ENCODE data around the gene PRRC2A. TPM values are rescaled to one million over a fixed set of nuclear protein-coding genes. Genes with fewer than 3 reads are reported as not detected.

PRRC2A gene
- total RNA-seq, 3 donors from 2014 or later (not counting 1 experiment from before 2014, with no cell fraction given), result 264 to 294 (median 294) TPM

DNA sequence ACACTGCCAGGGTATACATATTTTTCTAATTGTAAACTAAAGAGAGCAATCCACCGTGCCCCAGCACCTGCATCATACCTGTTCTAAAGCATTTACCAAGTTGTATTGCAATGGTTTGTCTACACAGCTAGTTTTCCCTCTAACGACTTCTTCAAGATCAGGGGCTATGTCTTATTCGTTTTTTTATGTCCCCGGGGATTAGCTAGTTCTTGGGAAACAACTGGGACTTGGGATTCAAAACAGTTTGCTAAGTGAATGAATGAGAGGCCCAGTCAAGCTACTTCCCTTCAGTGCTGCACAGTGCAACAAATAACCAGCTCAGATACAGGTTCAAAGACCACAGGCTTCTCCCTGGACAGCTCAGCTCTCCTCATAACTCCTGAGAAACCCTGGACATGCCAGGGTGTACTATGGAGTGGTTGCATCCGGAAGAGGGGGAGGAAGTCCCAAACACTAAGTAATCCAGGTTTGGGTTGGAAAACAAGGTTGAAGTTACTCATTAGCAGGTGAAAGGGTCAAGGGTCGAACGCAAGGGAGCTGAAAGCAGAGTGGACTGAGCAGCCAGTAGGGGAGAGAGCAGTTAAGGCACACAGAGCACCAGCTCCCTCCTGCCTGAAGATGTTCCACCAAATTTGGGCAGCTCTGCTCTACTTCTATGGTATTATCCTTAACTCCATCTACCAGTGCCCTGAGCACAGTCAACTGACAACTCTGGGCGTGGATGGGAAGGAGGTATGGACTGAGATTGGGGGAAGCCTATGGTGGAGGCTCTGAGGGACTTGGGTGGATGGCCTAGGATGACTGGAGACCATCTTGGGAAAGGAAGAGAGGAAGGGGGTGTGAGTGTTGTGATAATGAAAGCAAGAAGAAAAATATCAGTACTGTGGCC, 35.1 kb downstream of the PRRC2A start, which contains the start of gene APOM:
TSS of gene APOM (plus strand) at position 546 of the 889 bp plus-strand sequence. CDS start at position 619, 73 bp downstream.
- Mint-ChIP-seq H3K27ac (peak within 1 kb of the TSS; percentile 47 to 83), H3K9me3 (no peaks in the 10 kb centered on the region), H3K4me3 (peak within 1 kb of the TSS; percentile 35), H3K36me3 (no peaks in the 10 kb centered on the region), H3K4me1 (peaks cover 61 to 70% of the 10 kb centered on the region in 2 donors), H3K27me3 (ENCODE audit: low read depth in 2 of 2) (no peaks in the 10 kb centered on the region)
- ATAC-seq, result no peak
- H3K27me3 ChIP-seq (ENCODE audit: control insufficient read depth, insufficient read depth, low read length), result no peaks in the 10 kb centered on the region
- H3K4me3 ChIP-seq (ENCODE audit: low read length), result no peak within 1 kb of the TSS
- 96% methylated on average over 8 of the region's 8 CpGs for WGBS (ENCODE audit: insufficient coverage)
- intact Hi-C loops (cut with micrococcal nuclease), result no loop called here
- H3K27ac ChIP-seq (ENCODE audit: low read length), result no peak within 1 kb of the TSS
- H3K9me3 ChIP-seq (ENCODE audit: control insufficient read depth, insufficient read depth, low read length), result no peaks in the 10 kb centered on the region
- no peak for TF ChIP-seq CTCF (IDR thresholded peaks at IDR 0.05)
- peaks cover 10% of the 10 kb centered on the region for H3K36me3 ChIP-seq (ENCODE audit: control insufficient read depth, insufficient read depth, low read length)
- H3K4me1 ChIP-seq (ENCODE audit: control insufficient read depth, insufficient read depth, low read length), result peaks cover 55% of the 10 kb centered on the region
- DNase-seq, result no peak

DNA sequence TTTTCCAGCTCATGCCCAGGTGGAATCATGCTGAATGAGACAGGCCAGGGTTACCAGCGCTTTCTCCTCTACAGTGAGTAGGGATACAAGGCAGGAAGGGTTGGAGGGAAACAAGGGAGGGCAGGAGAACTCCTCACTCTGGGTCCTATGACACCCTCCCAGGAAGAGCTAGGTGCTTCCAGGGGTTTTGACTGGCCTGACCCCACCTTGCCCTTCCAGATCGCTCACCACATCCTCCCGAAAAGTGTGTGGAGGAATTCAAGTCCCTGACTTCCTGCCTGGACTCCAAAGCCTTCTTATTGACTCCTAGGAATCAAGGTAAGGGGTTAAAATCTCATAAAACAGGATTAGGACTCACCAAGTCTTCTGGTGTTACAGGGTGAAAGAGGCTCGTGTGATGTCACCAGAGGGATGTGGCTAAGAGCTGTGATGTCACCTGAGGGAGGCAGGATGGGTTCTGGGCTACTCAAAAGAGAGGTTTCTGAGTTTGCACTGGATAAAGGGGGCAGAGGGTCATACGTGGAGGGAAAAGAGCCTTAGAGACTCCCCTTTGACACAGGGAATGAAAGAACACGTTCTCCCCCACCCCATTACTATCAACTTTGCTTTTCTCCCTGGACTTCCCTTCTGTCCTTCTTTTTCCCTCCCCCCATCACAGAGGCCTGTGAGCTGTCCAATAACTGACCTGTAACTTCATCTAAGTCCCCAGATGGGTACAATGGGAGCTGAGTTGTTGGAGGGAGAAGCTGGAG, 37.1 kb downstream of the PRRC2A start:
- ATAC-seq (no peak), DNase-seq (peak in 1 of 2 donors; percentile 57)
- peak overlapping the region; percentile 83 to 89 for H3K27ac Mint-ChIP-seq
- no peaks in the 10 kb centered on the region for H3K27me3 ChIP-seq (ENCODE audit: control insufficient read depth, insufficient read depth, low read length)
- H3K9me3 Mint-ChIP-seq, result no peaks in the 10 kb centered on the region
- intact Hi-C loops (cut with micrococcal nuclease), result no loop called here
- H3K36me3 Mint-ChIP-seq, result no peaks in the 10 kb centered on the region
- H3K4me1 ChIP-seq (ENCODE audit: control insufficient read depth, insufficient read depth, low read length), result peaks cover 60% of the 10 kb centered on the region
- H3K4me1 Mint-ChIP-seq, result peaks cover 41 to 62% of the 10 kb centered on the region in 2 donors
- no peak overlapping the region for H3K4me3 ChIP-seq (ENCODE audit: low read length)
- H3K4me3 Mint-ChIP-seq, result peak overlapping the region; percentile 65
- no peak overlapping the region for H3K27ac ChIP-seq (ENCODE audit: low read length)
- H3K9me3 ChIP-seq (ENCODE audit: control insufficient read depth, insufficient read depth, low read length), result no peaks in the 10 kb centered on the region
- TF ChIP-seq CTCF (IDR thresholded peaks at IDR 0.05), result no peak
- peaks cover 17% of the 10 kb centered on the region for H3K36me3 ChIP-seq (ENCODE audit: control insufficient read depth, insufficient read depth, low read length)
- H3K27me3 Mint-ChIP-seq (ENCODE audit: low read depth in 2 of 2), result no peaks in the 10 kb centered on the region
- 89% methylated on average over 5 of the region's 6 CpGs for whole genome bisulfite sequencing (ENCODE audit: insufficient coverage)

- no peak overlapping the region for H3K27ac ChIP-seq (ENCODE audit: low read length)
- DNase-seq, result no peak
- no peaks in the 10 kb centered on the region for H3K27me3 ChIP-seq (ENCODE audit: control insufficient read depth, insufficient read depth, low read length)
- Mint-ChIP-seq H3K4me1 (peaks cover 37 to 60% of the 10 kb centered on the region in 2 donors), H3K27ac (peak overlapping the region; percentile 83 to 89), H3K36me3 (no peaks in the 10 kb centered on the region), H3K9me3 (no peaks in the 10 kb centered on the region), H3K27me3 (ENCODE audit: low read depth in 2 of 2) (no peaks in the 10 kb centered on the region), H3K4me3 (peak overlapping the region; percentile 65)
- TF ChIP-seq CTCF (IDR thresholded peaks at IDR 0.05), result no peak
- WGBS (ENCODE audit: insufficient coverage), result 77% methylated on average over 3 of the region's 4 CpGs
- peaks cover 63% of the 10 kb centered on the region for H3K4me1 ChIP-seq (ENCODE audit: control insufficient read depth, insufficient read depth, low read length)
- intact Hi-C loops (cut with micrococcal nuclease), result no loop called here
- no peak overlapping the region for H3K4me3 ChIP-seq (ENCODE audit: low read length)
- ATAC-seq, result no peak
- peaks cover 18% of the 10 kb centered on the region for H3K36me3 ChIP-seq (ENCODE audit: control insufficient read depth, insufficient read depth, low read length)
- no peaks in the 10 kb centered on the region for H3K9me3 ChIP-seq (ENCODE audit: control insufficient read depth, insufficient read depth, low read length)
Observed at GRCh38 chr6:31658158-31658688, 37.7 kb downstream of the PRRC2A start.

Data from natural killer cell (primary cell).